ENCODE data around the gene CLDN4.
"Not testable (repeated sequence)": the region's sequence is repeated elsewhere in the genome, so short reads cannot be mapped to it uniquely, and the experiment has no call there.

CLDN4 gene

DNA sequence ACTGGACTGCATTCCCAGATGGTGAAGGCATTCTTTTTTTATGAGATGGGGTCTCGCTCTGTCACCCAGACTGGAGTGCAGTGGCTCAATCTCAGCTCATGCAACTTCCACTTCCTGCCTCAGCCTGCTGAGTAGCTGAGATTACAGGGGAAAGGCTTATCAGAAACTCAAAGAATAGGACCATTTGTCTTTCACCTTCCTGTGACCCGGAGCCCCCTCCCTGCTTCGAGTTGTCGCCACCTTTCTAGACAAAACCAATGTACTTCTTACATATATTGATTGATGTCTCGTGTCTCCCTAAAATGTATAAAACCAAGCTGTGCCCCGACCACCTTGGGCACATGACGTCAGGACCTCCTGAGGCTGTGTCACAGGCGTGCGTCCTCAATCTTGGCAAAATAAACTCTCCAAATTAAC is 13.3 kb downstream of the CLDN4 start:
- H3K36me3 ChIP-seq = no peaks in the 10 kb centered on the region
- no peak overlapping the region for H3K27ac ChIP-seq
- H3K4me1 ChIP-seq (ENCODE audit: control insufficient read depth in 1 of 2, insufficient read depth in 1 of 2, low read depth in 1 of 2, low read length in 1 of 2) = peaks cover 4 to 8% of the 10 kb centered on the region in 2 experiments
- H3K9me3 ChIP-seq = no peaks in the 10 kb centered on the region
- no peak for TF ChIP-seq CTCF (IDR thresholded peaks at IDR 0.05)
- H3K27me3 ChIP-seq = peaks cover 55% of the 10 kb centered on the region
- H3K4me3 ChIP-seq (ENCODE audit: low read depth in 1 of 2, low read length in 1 of 2) = no peak overlapping the region

- no peak for TF ChIP-seq CTCF (IDR thresholded peaks at IDR 0.05)
- peaks cover 63% of the 10 kb centered on the region for H3K27me3 ChIP-seq
- no peaks in the 10 kb centered on the region for H3K9me3 ChIP-seq
- peaks cover 4 to 8% of the 10 kb centered on the region in 2 experiments for H3K4me1 ChIP-seq (ENCODE audit: control insufficient read depth in 1 of 2, insufficient read depth in 1 of 2, low read depth in 1 of 2, low read length in 1 of 2)
- H3K4me3 ChIP-seq (ENCODE audit: low read depth in 1 of 2, low read length in 1 of 2) = no peak overlapping the region
- H3K27ac ChIP-seq = no peak overlapping the region
- no peaks in the 10 kb centered on the region for H3K36me3 ChIP-seq
Observed at GRCh38 chr7:73844848-73845460, 14.2 kb downstream of the CLDN4 start.

DNA sequence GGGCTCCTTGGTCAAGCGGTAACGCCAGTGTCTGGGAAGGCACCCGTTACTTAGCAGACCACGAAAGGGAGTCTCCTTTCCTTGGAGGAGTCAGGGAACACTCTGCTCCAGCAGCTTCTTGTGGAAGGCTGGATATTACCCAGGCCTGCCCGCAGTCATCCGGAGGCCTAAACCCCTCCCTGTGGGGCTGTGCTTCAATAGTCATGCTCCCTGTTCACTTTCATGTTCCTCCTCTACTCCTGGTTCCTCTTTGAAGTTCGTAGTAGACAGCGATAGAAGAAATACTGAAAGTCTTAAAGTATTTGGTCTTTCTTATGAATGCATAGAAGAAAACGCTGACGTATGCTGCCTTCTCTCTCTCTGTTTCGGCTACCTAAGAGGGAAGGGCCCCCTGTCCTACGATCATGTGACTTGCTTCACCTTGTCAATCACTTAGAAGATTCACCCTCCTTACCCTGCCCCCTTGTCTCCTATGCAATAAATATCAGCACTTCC is 15.0 kb downstream of the CLDN4 start:
- H3K27ac ChIP-seq = not testable (repeated sequence)

DNA sequence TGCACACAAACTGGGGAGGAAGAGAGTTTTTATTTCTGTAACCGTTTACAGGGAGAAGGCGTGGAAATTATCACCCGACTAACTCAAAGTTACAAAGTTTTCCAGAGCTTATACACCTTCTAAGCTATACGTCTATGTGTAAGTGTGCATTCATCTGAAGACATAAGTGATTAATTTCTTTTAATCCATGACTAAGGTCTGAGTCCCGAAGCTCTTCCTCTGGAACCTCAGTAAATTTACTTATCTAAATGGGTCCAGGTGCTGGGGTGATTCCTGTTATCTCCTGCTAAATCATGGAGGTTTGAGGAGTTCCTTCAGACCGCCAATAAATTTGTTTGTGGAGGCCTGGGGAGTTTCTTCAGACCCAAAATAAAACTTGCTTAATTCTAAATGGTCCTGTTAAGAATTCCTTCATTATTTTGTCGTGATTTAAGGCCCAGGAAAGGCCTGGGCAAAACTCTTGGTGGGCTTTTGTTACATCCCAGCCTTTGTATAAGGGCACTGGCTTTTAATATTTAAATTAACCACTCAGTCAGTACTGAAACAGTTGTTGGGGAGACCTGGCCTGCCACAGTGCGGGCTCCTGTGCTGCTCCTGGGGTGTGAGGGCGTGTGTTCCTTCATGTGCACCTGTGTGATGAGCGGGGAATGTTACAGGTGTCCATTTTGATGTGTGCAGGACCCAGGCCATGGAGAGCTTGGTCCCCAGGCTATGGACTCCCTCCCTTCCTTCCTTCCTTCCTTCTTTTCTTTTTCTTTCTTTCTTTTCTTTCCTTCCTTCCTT is 17.3 kb downstream of the CLDN4 start:
- H3K4me1 ChIP-seq (ENCODE audit: control insufficient read depth in 1 of 2, insufficient read depth in 1 of 2, low read depth in 1 of 2, low read length in 1 of 2) = no peaks in the 10 kb centered on the region
- H3K36me3 ChIP-seq = no peaks in the 10 kb centered on the region
- no peaks in the 10 kb centered on the region for H3K9me3 ChIP-seq
- peaks cover 61% of the 10 kb centered on the region for H3K27me3 ChIP-seq
- no peak for TF ChIP-seq CTCF (IDR thresholded peaks at IDR 0.05)
- H3K27ac ChIP-seq = no peak overlapping the region
- no peak overlapping the region for H3K4me3 ChIP-seq (ENCODE audit: low read depth in 1 of 2, low read length in 1 of 2)

More for the DNA sequence above, 15.0 kb downstream of the CLDN4 start:
- H3K4me3 ChIP-seq (ENCODE audit: low read depth in 1 of 2, low read length in 1 of 2); H3K9me3 ChIP-seq; H3K36me3 ChIP-seq; H3K4me1 ChIP-seq (ENCODE audit: control insufficient read depth in 1 of 2, insufficient read depth in 1 of 2, low read depth in 1 of 2, low read length in 1 of 2): not testable (repeated sequence)
- H3K27me3 ChIP-seq = peaks cover 66% of the 10 kb centered on the region

DNA sequence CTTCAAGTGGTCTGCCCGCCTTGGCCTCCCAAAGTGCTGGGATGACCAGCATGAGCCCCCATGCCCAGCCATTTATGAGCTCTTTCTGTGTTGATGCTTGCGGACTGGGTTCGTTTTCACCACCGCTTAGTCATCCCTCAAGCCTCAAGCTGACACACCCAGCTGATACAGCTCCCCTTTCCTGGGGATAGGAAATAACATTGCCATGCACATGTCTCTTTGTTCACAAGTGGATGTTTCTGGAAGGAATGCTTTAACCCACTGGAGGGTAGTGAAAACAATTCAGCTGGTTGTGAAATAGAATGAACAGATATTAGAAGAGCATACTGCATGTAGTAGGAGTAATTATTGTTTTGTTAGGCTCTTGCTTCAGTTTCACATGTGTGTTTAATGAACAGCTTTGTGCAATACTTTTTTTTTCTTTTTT is 20.0 kb downstream of the CLDN4 start:
- H3K9me3 ChIP-seq = no peaks in the 10 kb centered on the region
- no peak for TF ChIP-seq CTCF (IDR thresholded peaks at IDR 0.05)
- H3K27ac ChIP-seq = no peak overlapping the region
- no peaks in the 10 kb centered on the region for H3K36me3 ChIP-seq
- H3K4me1 ChIP-seq (ENCODE audit: control insufficient read depth in 1 of 2, insufficient read depth in 1 of 2, low read depth in 1 of 2, low read length in 1 of 2) = peaks cover 4% of the 10 kb centered on the region in 2 experiments
- no peak overlapping the region for H3K4me3 ChIP-seq (ENCODE audit: low read depth in 1 of 2, low read length in 1 of 2)
- peaks cover 61% of the 10 kb centered on the region for H3K27me3 ChIP-seq

All from neutrophil (primary cell).